ENCODE results near the gene USP7. TPM values are rescaled to one million over a fixed set of nuclear protein-coding genes. Genes with fewer than 3 reads are reported as not detected.

USP7 gene
- polyA plus RNA-seq, 1 of the 3 experiments (the other 2 are of a cell fraction): 8.6 TPM

- TF ChIP-seq REST (IDR thresholded peaks at IDR 0.05; ENCODE audit: low read depth, low read length): no peak
Observed at GRCh38 chr16:8963010-8963820, 491 bp downstream of the USP7 start (continued).

GRCh38 chr16:8962393-8963009 lies 1.2 kb downstream of the USP7 start:
- peaks cover 53% of the 10 kb centered on the region for H4K20me1 ChIP-seq (ENCODE audit: insufficient read depth)
- DNase-seq: peak; percentile 53
- no peaks in the 10 kb centered on the region for H3K9me3 ChIP-seq
- peak overlapping the region in 1 of 2 experiments; percentile 77; a peak in 1 of 4 replicates for H3K27ac ChIP-seq (ENCODE audit: low read depth in 2 of 2, low read length in 1 of 2)
- H2AFZ ChIP-seq (ENCODE audit: low read depth): no peak overlapping the region
- H3K4me2 ChIP-seq: peak overlapping the region; percentile 85
- POLR2A ChIA-PET: no interaction called here
- H3K4me3 ChIP-seq (ENCODE audit: low read depth in 2 of 2, low read length in 1 of 2): peak overlapping the region; percentile 69 to 88
- H3K4me1 ChIP-seq (ENCODE audit: control insufficient read depth in 1 of 2, insufficient read depth in 2 of 2, low read depth in 1 of 2, low read length in 1 of 2): peaks cover 41 to 45% of the 10 kb centered on the region in 2 experiments
- H3K36me3 ChIP-seq (replicated peaks in 1 of 2; ENCODE audit: control insufficient read depth in 1 of 2, insufficient read depth in 2 of 2, low read length in 1 of 2): no peaks in the 10 kb centered on the region
- TF ChIP-seq MXI1 (IDR thresholded peaks at IDR 0.05; ENCODE audit: low read depth, low read length): peak; percentile 38; the same call in 1 of the 2 replicates
- no peak for TF ChIP-seq RAD21 (IDR thresholded peaks at IDR 0.05; ENCODE audit: low read length)
- 1% methylated on average over 30 of the region's 50 CpGs for WGBS (ENCODE audit: low lambda C conversion rate)
- CTCF ChIA-PET: interaction anchor here (1.4 to 2.9 kb wide), 2 partner anchors 17 to 46 kb away, joined by 3 to 16 read pairs; no protein-coding TSS in a partner anchor
- H3K9ac ChIP-seq: peak overlapping the region; percentile 77
- peaks cover 15% of the 10 kb centered on the region for H3F3A ChIP-seq (replicated peaks; ENCODE audit: insufficient read depth)
- no peaks in the 10 kb centered on the region for H3K27me3 ChIP-seq (ENCODE audit: insufficient read depth)
- peaks cover 55% of the 10 kb centered on the region for H3K79me2 ChIP-seq (ENCODE audit: insufficient read depth)
- no peaks in the 10 kb centered on the region for H3K9me2 ChIP-seq

- H3K9me2 ChIP-seq: no peaks in the 10 kb centered on the region
- no peak overlapping the region for H3K27ac ChIP-seq (ENCODE audit: low read depth in 2 of 2, low read length in 1 of 2)
- H3K4me3 ChIP-seq (ENCODE audit: low read depth in 2 of 2, low read length in 1 of 2): peak overlapping the region; percentile 69 to 88
- peak overlapping the region; percentile 85 for H3K4me2 ChIP-seq
- no peaks in the 10 kb centered on the region for H3K36me3 ChIP-seq (replicated peaks in 1 of 2; ENCODE audit: control insufficient read depth in 1 of 2, insufficient read depth in 2 of 2, low read length in 1 of 2)
- no peaks in the 10 kb centered on the region for H3K9me3 ChIP-seq
- H3K4me1 ChIP-seq (ENCODE audit: control insufficient read depth in 1 of 2, insufficient read depth in 2 of 2, low read depth in 1 of 2, low read length in 1 of 2): peaks cover 41 to 46% of the 10 kb centered on the region in 2 experiments
- TF ChIP-seq MAX (IDR thresholded peaks at IDR 0.05; ENCODE audit: low read depth) (no peak), IRF3 (IDR thresholded peaks at IDR 0.05; ENCODE audit: low read depth, low read length) (no peak), CTCF (IDR thresholded peaks at IDR 0.05) (no peak), EZH2phosphoT487 (IDR thresholded peaks at IDR 0.05; ENCODE audit: borderline replicate concordance, low read depth) (no peak), JUND (IDR thresholded peaks at IDR 0.05) (no peak), RXRA (IDR thresholded peaks at IDR 0.05; ENCODE audit: borderline replicate concordance, low read depth) (no peak), RCOR1 (IDR thresholded peaks at IDR 0.05; ENCODE audit: low read length) (no peak)
- peaks cover 59% of the 10 kb centered on the region for H4K20me1 ChIP-seq (ENCODE audit: insufficient read depth)
- ChIA-PET POLR2A (no interaction called here), CTCF (interaction anchor here (0.7 to 2.9 kb wide), 6 partner anchors 11 to 82 kb away, joined by 3 to 16 read pairs (median 6); no protein-coding TSS in a partner anchor)
- peaks cover 61% of the 10 kb centered on the region for H3K79me2 ChIP-seq (ENCODE audit: insufficient read depth)
- 49% methylated on average over 15 of the region's 15 CpGs for WGBS (ENCODE audit: low lambda C conversion rate)
- peaks cover 15% of the 10 kb centered on the region for H3F3A ChIP-seq (replicated peaks; ENCODE audit: insufficient read depth)
- H3K27me3 ChIP-seq (ENCODE audit: insufficient read depth): no peaks in the 10 kb centered on the region
- no peak overlapping the region for H2AFZ ChIP-seq (ENCODE audit: low read depth)
- no peak for DNase-seq
- H3K9ac ChIP-seq: peak overlapping the region; percentile 77
Observed at GRCh38 chr16:8961811-8962390, 1.8 kb downstream of the USP7 start.
